Epithelial cell of esophagus (primary cell): ENCODE measurements around the gene CD82.

Experiments used
- DNase-seq: peaks from one replicate; pipeline ENCODE4 v3.0.0; 2010; ENCODE audit warnings: low read depth
- H3K4me3 ChIP-seq: 2 replicates; pipeline ENCODE4 v1.5.1; 2011; ENCODE audit warnings: mild to moderate bottlenecking, low read length, control low read depth
- CTCF ChIP-seq: IDR thresholded peaks from 2 replicates; pipeline ENCODE4 v1.5.1; 2011; ENCODE audit warnings: low read depth, mild to moderate bottlenecking, low read length, control low read depth, inconsistent platforms; ENCODE audit not compliant: insufficient read depth; ENCODE audit errors: missing control alignments

CD82 gene

GRCh38 chr11:44533921-44534711 lies 31.3 kb upstream of the CD82 start:
- TF ChIP-seq CTCF: no peak
- no peak for DNase-seq
- no peak overlapping the region for H3K4me3 ChIP-seq

DNA sequence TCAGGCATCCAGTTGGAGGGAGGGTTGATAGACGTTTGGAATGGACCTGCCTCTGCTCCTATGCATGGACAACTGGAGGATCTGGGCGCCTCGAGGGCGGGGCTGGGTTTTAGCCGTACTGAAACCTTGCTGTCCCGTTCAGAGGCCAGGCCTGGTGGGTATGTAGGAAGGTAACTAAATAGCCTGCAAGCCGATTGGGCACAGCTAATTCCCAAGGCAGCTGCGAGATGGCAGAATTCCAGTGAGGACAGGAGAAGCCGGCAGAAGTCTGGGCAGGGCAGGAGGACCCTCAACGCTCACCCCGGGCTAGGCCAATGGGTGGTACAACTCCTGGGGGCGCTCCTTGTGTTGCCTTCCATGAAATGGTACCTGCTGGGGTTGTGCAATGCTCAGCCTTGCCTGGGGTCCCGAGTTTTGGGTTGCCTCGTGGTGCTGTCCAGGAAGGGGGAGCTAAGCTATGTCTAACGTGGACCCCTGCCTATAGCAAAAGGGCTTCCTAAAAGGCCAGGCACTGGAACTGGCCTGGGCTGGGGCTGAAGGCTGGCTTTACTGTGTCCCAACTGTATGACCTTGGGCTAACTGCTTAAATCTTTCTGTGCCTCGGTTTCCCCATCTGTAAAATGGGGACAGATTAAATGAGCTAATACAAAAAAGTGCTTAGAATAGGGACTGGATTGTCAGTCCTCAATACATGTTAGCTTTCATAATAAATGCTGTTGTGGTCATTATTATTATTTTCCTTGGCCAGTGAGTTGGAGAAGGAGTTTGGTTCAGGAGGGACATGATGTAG lies 30.1 kb upstream of the CD82 start:
- no peak for TF ChIP-seq CTCF
- no peak for DNase-seq
- no peak overlapping the region for H3K4me3 ChIP-seq

DNA sequence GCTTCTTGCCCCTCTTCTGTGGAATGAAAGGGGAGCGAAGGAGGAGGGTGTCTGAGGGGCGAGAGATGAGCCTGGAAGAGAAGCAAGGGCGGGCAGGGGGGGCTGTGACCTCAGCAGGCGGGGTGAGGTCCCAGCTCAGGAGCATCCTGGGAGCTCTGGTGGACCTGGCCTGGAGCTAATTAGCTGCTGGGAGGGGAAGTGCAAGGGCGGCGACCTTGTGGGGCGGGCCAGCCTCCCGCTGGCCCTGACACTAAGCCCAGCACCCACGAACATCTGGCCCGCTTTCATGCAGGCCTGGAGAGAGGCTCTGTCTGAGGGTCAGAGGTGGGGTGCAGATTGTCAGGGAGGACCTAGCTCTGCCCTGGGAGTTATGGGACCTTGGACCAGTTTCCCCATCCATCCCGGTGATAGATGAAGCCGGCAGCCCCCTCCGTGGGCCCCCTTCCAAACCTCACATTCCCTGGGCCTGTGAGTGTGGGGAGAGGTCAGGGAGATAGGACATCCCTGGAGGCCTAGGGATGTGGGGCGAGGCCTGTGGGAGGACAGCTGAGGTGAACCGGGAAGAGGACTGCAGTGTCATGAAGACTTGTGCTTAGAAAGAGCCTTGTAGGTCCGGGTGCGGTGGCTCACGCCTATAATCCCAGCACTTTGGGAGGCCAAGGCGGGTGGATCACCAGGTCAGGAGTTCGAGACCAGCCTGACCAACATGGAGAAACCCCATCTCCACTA lies 28.5 kb upstream of the CD82 start:
- DNase-seq: no peak
- TF ChIP-seq CTCF: no peak
- no peak overlapping the region for H3K4me3 ChIP-seq

DNA sequence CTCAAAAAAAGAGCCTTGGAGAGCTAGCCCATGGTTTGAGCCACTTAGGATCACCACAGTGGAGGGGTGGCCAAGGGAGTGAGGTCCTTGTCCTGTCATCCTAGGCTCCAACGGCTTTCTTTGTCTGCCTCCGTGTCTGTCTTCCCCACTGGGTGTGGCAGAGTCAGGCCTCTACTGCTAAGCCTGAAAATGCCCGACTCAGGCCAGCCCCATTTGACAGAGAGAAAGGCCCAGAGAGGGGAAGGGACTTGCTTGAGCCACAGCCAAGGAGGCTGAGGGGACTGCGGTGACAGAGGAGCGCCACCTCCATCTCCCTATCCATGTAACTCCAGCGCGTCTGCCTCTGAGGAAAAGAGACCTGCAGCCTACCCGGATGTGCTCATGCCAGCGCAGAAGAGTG lies 27.8 kb upstream of the CD82 start:
- no peak for DNase-seq
- no peak for TF ChIP-seq CTCF
- no peak overlapping the region for H3K4me3 ChIP-seq

DNA sequence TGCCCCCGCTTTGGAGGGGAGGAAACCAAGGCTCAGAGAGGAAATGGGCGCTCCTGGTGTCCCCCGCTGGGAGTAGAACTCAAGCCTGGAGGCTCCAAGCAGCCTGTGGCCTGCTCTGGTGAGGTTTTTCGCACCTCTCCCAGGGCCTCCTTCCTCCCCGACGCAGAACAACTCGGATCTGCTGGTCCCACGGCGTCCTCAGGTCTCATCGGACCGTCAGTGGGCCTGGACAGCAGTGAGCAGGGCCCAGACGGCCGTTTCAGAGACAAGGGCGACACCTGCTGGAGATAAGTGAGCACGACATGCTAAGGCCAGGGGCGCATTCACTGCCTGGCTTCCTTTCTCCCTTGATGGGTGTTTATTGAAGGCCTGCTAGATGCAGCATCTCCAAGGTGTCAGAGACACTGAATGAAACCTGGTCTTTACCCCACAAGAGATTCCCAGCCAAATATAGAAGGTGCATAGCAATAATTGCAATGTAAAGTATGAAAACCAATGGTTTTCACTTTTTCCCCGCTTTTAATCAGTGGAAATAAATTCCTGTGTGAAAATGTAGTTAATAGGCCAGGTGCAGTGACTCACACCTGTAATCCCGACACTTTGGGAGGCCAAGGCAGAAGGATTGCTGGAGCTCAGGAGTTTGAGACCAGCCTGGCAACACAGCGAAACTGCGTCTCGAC lies 26.9 kb upstream of the CD82 start:
- no peak overlapping the region for H3K4me3 ChIP-seq
- TF ChIP-seq CTCF: peak; percentile 88
- peak; percentile 68 for DNase-seq

GRCh38 chr11:44539971-44540370 lies 25.5 kb upstream of the CD82 start:
- no peak for DNase-seq
- H3K4me3 ChIP-seq: no peak overlapping the region
- TF ChIP-seq CTCF: no peak
